Left lung (tissue), 10 donors: ENCODE results near the gene TFEC. TPM values are rescaled to one million over a fixed set of nuclear protein-coding genes. Genes with fewer than 3 reads are reported as not detected.

ENCODE experiments used
- ATAC-seq: fragments of 200-7000 bp; cut with Tn5 transposase; one replicate; pipeline ENCODE4 v1.9.1; 2020; ENCODE audit warnings: moderate library complexity
- DNase-seq, 4 donors: peaks; one replicate each; pipeline ENCODE4 v3.0.0-alpha.2; 2013 to 2020
- H3K27ac ChIP-seq, 2 donors: fragments of 200-600 bp; sonication (generic) in 1 of 2; one replicate each; pipeline versions ENCODE4 v1.5.0 to v1.8.0; 2020 to 2021
- H3K27me3 ChIP-seq, 2 donors: fragments of 200-600 bp; sonication (generic) in 1 of 2; one replicate each; pipeline versions ENCODE4 v1.5.0 to v1.8.0; 2020 to 2021
- H3K36me3 ChIP-seq, 2 donors: fragments of 200-600 bp; sonication (generic) in 1 of 2; one replicate each; pipeline versions ENCODE4 v1.5.0 to v1.8.0; 2020 to 2021
- H3K4me1 ChIP-seq, 2 donors: fragments of 200-600 bp; one replicate each; pipeline ENCODE4 v1.8.0; 2021
- H3K4me3 ChIP-seq, 2 donors: fragments of 200-600 bp; sonication (generic) in 1 of 2; one replicate each; pipeline versions ENCODE4 v1.5.0 to v1.8.0; 2020 to 2021; ENCODE audit warnings: mild to moderate bottlenecking in 1 of 2
- H3K9me3 ChIP-seq, 2 donors: fragments of 200-600 bp; sonication (generic) in 1 of 2; one replicate each; pipeline versions ENCODE4 v1.5.0 to v1.8.0; 2020 to 2021
- CTCF ChIP-seq, 2 donors: fragments of 200-600 bp; sonication (generic) in 1 of 2; IDR thresholded peaks; one replicate each; pipeline versions ENCODE4 v1.5.0 to v1.8.0; 2021; ENCODE audit warnings: antibody characterized with exemption in 2 of 2
- intact Hi-C, 2 donors: fragments of 100-400 bp; cut with DNase I; formaldehyde crosslinking; loops; one replicate each; pipeline versions ENCODE4 v1.11.2 to v1.14.2; 2022
- polyA plus RNA-seq, 6 donors: library from polyadenylated mRNA; unstranded; fragments of 120-200 nt; gene quantifications; one replicate each; pipeline ENCODE4 v1.2.1, GENCODE V29; 2013; ENCODE audit not compliant: insufficient read length in 6 of 6
- total RNA-seq, 2 donors: library from RNA; stranded (reverse); fragmentation: NEBNext Ultra II Directional; extraction: Animal tissue kit (Norgen Biotek cat#: 25700); gene quantifications; one replicate each; pipeline ENCODE4 v1.2.1, GENCODE V29; 2021
- donor health status: DM: no; HTN: yes; CAD: no.
- donor health status: DM: no; HTN: no; CAD: no.

TFEC gene
- total and polyA plus RNA-seq, 8 donors: 0.95 to 42.9 (median 1.6) TPM

- ATAC-seq (no peak), DNase-seq (no peak)
- intact Hi-C loops: no loop called here
- H3K27ac ChIP-seq: no peak overlapping the region
- no peaks in the 10 kb centered on the region for H3K9me3 ChIP-seq
- no peak for TF ChIP-seq CTCF (IDR thresholded peaks at IDR 0.05)
- no peaks in the 10 kb centered on the region for H3K27me3 ChIP-seq
- no peaks in the 10 kb centered on the region for H3K4me1 ChIP-seq
- peaks cover 0 to 5% of the 10 kb centered on the region in 2 donors for H3K36me3 ChIP-seq
- no peak overlapping the region for H3K4me3 ChIP-seq
These were observed 76.8 kb downstream of the TFEC start for GRCh38 chr7:115953592-115954255.

- TF ChIP-seq CTCF (IDR thresholded peaks at IDR 0.05): no peak
- no peak overlapping the region for H3K4me3 ChIP-seq
- H3K27me3 ChIP-seq: no peaks in the 10 kb centered on the region
- intact Hi-C loops: no loop called here
- no peaks in the 10 kb centered on the region for H3K4me1 ChIP-seq
- H3K36me3 ChIP-seq: peaks cover 0 to 5% of the 10 kb centered on the region in 2 donors
- DNase-seq: peak in 1 of 4 donors; percentile 7
- H3K27ac ChIP-seq: no peak overlapping the region
- H3K9me3 ChIP-seq: no peaks in the 10 kb centered on the region
- ATAC-seq: no peak
These were observed 77.7 kb downstream of the TFEC start for GRCh38 chr7:115952832-115953231.

- Histone ChIP-seq H3K27me3 (no peaks in the 10 kb centered on the region), H3K9me3 (no peaks in the 10 kb centered on the region)
These were observed 79.0 kb downstream of the TFEC start for GRCh38 chr7:115951547-115951946.

GRCh38 chr7:115941703-115942268 is 88.8 kb downstream of the TFEC start:
- intact Hi-C loops: no loop called here
- no peaks in the 10 kb centered on the region for H3K9me3 ChIP-seq

More at GRCh38 chr7:115951547-115951946, 79.0 kb downstream of the TFEC start:
- intact Hi-C loops: no loop called here
- ATAC-seq: no peak
- no peaks in the 10 kb centered on the region for H3K4me1 ChIP-seq
- no peak for DNase-seq
- no peak overlapping the region for H3K4me3 ChIP-seq
- H3K36me3 ChIP-seq: peaks cover 0 to 5% of the 10 kb centered on the region in 2 donors
- no peak for TF ChIP-seq CTCF (IDR thresholded peaks at IDR 0.05)
- no peak overlapping the region for H3K27ac ChIP-seq

More at GRCh38 chr7:115941703-115942268, 88.8 kb downstream of the TFEC start:
- no peak for DNase-seq
- H3K4me1 ChIP-seq: no peaks in the 10 kb centered on the region
- TF ChIP-seq CTCF (IDR thresholded peaks at IDR 0.05): no peak
- no peak overlapping the region for H3K4me3 ChIP-seq
- H3K27me3 ChIP-seq: no peaks in the 10 kb centered on the region
- ATAC-seq: no peak
- no peak overlapping the region for H3K27ac ChIP-seq
- no peaks in the 10 kb centered on the region for H3K36me3 ChIP-seq
